Measurements from ENCODE around the gene HS2ST1. TPM values are rescaled to one million over a fixed set of nuclear protein-coding genes. Genes with fewer than 3 reads are reported as not detected.

HS2ST1 gene
- total and polyA plus RNA-seq, 4 donors, result 5.4 to 11.8 (median 8.2) TPM

DNA sequence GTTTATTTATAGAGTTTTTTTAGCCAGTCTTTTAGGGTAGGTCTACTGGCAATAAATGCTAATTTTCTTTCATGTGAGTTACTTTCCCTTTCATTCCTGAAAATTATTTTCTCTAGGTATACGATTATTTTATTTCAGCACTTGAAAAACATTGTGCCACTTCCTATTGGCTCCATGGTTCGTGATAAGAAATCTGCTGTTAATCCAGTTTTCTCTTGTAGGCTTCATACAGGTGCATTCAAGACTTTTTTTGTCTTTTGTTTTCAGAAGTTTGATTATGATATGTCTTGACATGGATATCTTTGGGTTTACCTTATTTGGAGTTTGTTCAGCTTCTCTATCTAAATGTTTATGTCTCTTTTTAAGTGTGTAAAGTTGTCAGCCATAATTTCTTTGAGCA is 148.3 kb downstream of the HS2ST1 start:
- H3K9me3 ChIP-seq (ENCODE audit: control insufficient read depth in 4 of 4, low read length in 3 of 4), result no peaks in the 10 kb centered on the region
- no peak for DNase-seq (ENCODE audit: low spot score)
- H3K36me3 ChIP-seq (ENCODE audit: control insufficient read depth in 4 of 4, insufficient read depth in 3 of 4, low read depth in 1 of 4, low read length in 3 of 4), result no peaks in the 10 kb centered on the region
- H3K27ac ChIP-seq (ENCODE audit: low read depth in 1 of 2, low read length in 2 of 2), result no peak overlapping the region
- 88% methylated on average over 2 of the region's 2 CpGs for WGBS
- H3K9ac ChIP-seq (ENCODE audit: low read depth in 1 of 2, low read length in 2 of 2), result no peak overlapping the region
- TF ChIP-seq HNF4A (conservative IDR thresholded peaks at IDR 0.05), result no peak
- TF ChIP-seq, protein P1, sequence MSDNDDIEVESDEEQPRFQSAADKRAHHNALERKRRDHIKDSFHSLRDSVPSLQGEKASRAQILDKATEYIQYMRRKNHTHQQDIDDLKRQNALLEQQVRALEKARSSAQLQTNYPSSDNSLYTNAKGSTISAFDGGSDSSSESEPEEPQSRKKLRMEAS (IDR thresholded peaks at IDR 0.05), result no peak
- TF ChIP-seq, protein P2, sequence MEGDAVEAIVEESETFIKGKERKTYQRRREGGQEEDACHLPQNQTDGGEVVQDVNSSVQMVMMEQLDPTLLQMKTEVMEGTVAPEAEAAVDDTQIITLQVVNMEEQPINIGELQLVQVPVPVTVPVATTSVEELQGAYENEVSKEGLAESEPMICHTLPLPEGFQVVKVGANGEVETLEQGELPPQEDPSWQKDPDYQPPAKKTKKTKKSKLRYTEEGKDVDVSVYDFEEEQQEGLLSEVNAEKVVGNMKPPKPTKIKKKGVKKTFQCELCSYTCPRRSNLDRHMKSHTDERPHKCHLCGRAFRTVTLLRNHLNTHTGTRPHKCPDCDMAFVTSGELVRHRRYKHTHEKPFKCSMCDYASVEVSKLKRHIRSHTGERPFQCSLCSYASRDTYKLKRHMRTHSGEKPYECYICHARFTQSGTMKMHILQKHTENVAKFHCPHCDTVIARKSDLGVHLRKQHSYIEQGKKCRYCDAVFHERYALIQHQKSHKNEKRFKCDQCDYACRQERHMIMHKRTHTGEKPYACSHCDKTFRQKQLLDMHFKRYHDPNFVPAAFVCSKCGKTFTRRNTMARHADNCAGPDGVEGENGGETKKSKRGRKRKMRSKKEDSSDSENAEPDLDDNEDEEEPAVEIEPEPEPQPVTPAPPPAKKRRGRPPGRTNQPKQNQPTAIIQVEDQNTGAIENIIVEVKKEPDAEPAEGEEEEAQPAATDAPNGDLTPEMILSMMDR (IDR thresholded peaks at IDR 0.05; ENCODE audit: low read depth, low read length, missing input control), result no peak
- TF ChIP-seq YY1 (IDR thresholded peaks at IDR 0.05), result no peak
- TF ChIP-seq, protein P3, sequence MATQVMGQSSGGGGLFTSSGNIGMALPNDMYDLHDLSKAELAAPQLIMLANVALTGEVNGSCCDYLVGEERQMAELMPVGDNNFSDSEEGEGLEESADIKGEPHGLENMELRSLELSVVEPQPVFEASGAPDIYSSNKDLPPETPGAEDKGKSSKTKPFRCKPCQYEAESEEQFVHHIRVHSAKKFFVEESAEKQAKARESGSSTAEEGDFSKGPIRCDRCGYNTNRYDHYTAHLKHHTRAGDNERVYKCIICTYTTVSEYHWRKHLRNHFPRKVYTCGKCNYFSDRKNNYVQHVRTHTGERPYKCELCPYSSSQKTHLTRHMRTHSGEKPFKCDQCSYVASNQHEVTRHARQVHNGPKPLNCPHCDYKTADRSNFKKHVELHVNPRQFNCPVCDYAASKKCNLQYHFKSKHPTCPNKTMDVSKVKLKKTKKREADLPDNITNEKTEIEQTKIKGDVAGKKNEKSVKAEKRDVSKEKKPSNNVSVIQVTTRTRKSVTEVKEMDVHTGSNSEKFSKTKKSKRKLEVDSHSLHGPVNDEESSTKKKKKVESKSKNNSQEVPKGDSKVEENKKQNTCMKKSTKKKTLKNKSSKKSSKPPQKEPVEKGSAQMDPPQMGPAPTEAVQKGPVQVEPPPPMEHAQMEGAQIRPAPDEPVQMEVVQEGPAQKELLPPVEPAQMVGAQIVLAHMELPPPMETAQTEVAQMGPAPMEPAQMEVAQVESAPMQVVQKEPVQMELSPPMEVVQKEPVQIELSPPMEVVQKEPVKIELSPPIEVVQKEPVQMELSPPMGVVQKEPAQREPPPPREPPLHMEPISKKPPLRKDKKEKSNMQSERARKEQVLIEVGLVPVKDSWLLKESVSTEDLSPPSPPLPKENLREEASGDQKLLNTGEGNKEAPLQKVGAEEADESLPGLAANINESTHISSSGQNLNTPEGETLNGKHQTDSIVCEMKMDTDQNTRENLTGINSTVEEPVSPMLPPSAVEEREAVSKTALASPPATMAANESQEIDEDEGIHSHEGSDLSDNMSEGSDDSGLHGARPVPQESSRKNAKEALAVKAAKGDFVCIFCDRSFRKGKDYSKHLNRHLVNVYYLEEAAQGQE (IDR thresholded peaks at IDR 0.05), result no peak
- no peak for TF ChIP-seq GABPA (IDR thresholded peaks at IDR 0.05 in 1 of 2, conservative IDR thresholded peaks at IDR 0.05 in 1 of 2)
- TF ChIP-seq FOXA2 (IDR thresholded peaks at IDR 0.05), result no peak
- no peaks in the 10 kb centered on the region for H3K4me1 ChIP-seq (ENCODE audit: control insufficient read depth in 4 of 4, insufficient read depth in 4 of 4, low read length in 3 of 4)
- H3K4me3 ChIP-seq (ENCODE audit: low read depth in 1 of 3, low read length in 3 of 3), result no peak overlapping the region
- no peaks in the 10 kb centered on the region for H3K27me3 ChIP-seq (ENCODE audit: control insufficient read depth in 4 of 4, insufficient read depth in 4 of 4, low read length in 3 of 4)

DNA sequence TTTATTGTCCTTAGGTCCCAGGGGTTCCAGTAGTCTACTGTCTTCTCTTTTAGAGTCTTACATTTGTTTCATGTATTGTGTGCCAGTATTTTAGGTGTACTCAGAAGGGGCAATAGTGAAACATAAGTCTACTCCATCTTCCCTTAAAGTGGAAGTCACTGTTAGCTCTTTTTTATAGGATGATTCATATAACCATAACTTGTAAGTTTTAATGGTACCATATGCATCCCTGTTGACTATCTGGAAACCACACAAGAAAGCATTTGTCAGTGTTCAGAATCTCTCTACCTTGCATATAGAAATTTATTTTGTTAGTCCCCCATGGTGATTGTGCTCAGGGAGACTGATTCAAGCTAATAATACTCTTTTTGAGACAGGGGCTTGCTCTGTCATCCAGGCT is 149.9 kb downstream of the HS2ST1 start:
- no peak overlapping the region for H3K27ac ChIP-seq (ENCODE audit: low read depth in 1 of 2, low read length in 2 of 2)
- TF ChIP-seq YY1 (IDR thresholded peaks at IDR 0.05), result no peak
- no peaks in the 10 kb centered on the region for H3K27me3 ChIP-seq (ENCODE audit: control insufficient read depth in 4 of 4, insufficient read depth in 4 of 4, low read length in 3 of 4)

DNA sequence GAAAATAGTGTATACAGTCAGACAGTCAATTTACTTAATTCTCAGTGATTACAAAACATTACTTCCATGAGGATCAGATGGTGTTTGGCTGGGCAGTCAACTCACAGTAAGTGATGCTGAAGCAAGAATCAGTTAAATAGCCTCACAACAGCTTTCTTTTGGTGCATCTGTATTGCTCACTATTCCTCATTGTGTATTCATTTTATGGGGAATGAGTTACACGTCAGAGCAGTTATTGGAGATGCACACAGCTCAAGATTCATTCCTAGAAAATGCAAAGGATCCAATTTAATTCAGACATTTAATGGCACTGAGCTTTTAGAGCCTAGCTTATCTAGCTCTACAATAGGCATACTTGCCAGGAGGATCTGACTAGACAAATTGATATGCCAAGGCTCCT is 150.6 kb downstream of the HS2ST1 start:
- 95% methylated on average over 1 of the region's 1 CpG for WGBS
- Histone ChIP-seq H3K9ac (ENCODE audit: low read depth in 1 of 2, low read length in 2 of 2) (no peak overlapping the region), H3K4me3 (ENCODE audit: low read depth in 1 of 3, low read length in 3 of 3) (no peak overlapping the region), H3K4me1 (ENCODE audit: control insufficient read depth in 4 of 4, insufficient read depth in 4 of 4, low read length in 3 of 4) (no peaks in the 10 kb centered on the region), H3K27me3 (ENCODE audit: control insufficient read depth in 4 of 4, insufficient read depth in 4 of 4, low read length in 3 of 4) (no peaks in the 10 kb centered on the region), H3K27ac (ENCODE audit: low read depth in 1 of 2, low read length in 2 of 2) (no peak overlapping the region), H3K9me3 (ENCODE audit: control insufficient read depth in 4 of 4, low read length in 3 of 4) (no peaks in the 10 kb centered on the region), H3K36me3 (ENCODE audit: control insufficient read depth in 4 of 4, insufficient read depth in 3 of 4, low read depth in 1 of 4, low read length in 3 of 4) (no peaks in the 10 kb centered on the region)
- DNase-seq (ENCODE audit: low spot score), result no peak
- no peak for TF ChIP-seq YY1 (IDR thresholded peaks at IDR 0.05)
- TF ChIP-seq NR2F2 (IDR thresholded peaks at IDR 0.05), result no peak
- no peak for TF ChIP-seq FOXA1 (IDR thresholded peaks at IDR 0.05)
- TF ChIP-seq, protein P3 (IDR thresholded peaks at IDR 0.05), result no peak
- no peak for TF ChIP-seq RXRA (IDR thresholded peaks at IDR 0.05)
- TF ChIP-seq TAF1 (conservative IDR thresholded peaks at IDR 0.05), result no peak
- TF ChIP-seq EGR1 (IDR thresholded peaks at IDR 0.05; ENCODE audit: low read depth in 2 of 2), result no peak
- TF ChIP-seq SP1 (IDR thresholded peaks at IDR 0.05), result no peak
- TF ChIP-seq, protein P4, sequence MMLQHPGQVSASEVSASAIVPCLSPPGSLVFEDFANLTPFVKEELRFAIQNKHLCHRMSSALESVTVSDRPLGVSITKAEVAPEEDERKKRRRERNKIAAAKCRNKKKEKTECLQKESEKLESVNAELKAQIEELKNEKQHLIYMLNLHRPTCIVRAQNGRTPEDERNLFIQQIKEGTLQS (IDR thresholded peaks at IDR 0.05), result no peak
- no peak for TF ChIP-seq JUND (IDR thresholded peaks at IDR 0.05)
- TF ChIP-seq, protein P2 (IDR thresholded peaks at IDR 0.05; ENCODE audit: low read depth, low read length, missing input control), result no peak
- no peak for TF ChIP-seq HNF4A (conservative IDR thresholded peaks at IDR 0.05)
- TF ChIP-seq RAD21 (IDR thresholded peaks at IDR 0.05), result no peak
- TF ChIP-seq, protein P1 (IDR thresholded peaks at IDR 0.05), result no peak

More for the DNA sequence above, 149.9 kb downstream of the HS2ST1 start:
- Histone ChIP-seq H3K36me3 (ENCODE audit: control insufficient read depth in 4 of 4, insufficient read depth in 3 of 4, low read depth in 1 of 4, low read length in 3 of 4) (no peaks in the 10 kb centered on the region), H3K4me1 (ENCODE audit: control insufficient read depth in 4 of 4, insufficient read depth in 4 of 4, low read length in 3 of 4) (no peaks in the 10 kb centered on the region), H3K4me3 (ENCODE audit: low read depth in 1 of 3, low read length in 3 of 3) (no peak overlapping the region), H3K9ac (ENCODE audit: low read depth in 1 of 2, low read length in 2 of 2) (no peak overlapping the region), H3K9me3 (ENCODE audit: control insufficient read depth in 4 of 4, low read length in 3 of 4) (no peaks in the 10 kb centered on the region)
- DNase-seq (ENCODE audit: low spot score), result no peak

All from liver (tissue), 9 donors.